HG03460 (cell line): ENCODE measurements around the gene ADGRL3.

Experiments used
- ATAC-seq: cut with Tn5 transposase; IDR thresholded peaks from one replicate; pipeline ENCODE4 v1.9.1; 2021; ENCODE audit not compliant: unreplicated experiment

Gene ADGRL3

DNA sequence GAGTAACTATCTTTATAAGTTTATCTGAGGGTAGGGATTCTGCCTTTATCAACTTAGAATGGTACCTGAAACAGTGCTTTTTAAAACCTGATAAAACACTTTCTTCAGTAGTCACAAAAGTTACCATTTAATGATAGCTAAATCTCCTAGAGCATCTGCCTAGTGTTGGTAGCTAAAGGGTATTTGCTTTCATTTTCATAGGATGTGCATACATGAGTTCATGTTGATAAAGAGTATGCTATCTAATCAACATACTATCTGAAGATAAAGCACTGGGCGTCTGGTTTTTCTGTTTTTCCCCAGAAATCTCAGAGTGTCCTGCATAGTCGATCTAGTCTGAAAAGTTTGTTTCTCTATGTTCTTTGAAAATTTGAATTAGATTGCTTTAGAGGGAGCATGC is 75.1 kb downstream of the ADGRL3 start:
- ATAC-seq: no peak

DNA sequence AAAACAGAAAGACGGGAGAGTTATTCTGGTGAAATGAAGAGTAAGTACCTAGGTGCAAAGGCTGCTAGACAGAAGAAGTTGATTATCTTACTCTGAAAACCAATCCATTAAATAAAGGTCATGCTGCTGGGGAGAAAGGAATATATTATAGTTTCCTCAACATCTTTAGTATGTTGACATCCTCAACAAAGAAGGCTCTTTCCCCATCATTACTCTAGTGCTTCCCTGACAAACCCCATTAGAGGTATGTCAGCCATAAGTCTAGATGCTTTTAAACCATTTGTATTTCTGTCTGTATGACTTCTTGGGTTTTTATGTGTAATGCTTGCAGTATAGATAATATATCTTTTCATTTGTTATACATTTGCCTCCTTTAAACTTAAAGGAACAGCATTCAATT is 75.9 kb downstream of the ADGRL3 start:
- no peak for ATAC-seq

DNA sequence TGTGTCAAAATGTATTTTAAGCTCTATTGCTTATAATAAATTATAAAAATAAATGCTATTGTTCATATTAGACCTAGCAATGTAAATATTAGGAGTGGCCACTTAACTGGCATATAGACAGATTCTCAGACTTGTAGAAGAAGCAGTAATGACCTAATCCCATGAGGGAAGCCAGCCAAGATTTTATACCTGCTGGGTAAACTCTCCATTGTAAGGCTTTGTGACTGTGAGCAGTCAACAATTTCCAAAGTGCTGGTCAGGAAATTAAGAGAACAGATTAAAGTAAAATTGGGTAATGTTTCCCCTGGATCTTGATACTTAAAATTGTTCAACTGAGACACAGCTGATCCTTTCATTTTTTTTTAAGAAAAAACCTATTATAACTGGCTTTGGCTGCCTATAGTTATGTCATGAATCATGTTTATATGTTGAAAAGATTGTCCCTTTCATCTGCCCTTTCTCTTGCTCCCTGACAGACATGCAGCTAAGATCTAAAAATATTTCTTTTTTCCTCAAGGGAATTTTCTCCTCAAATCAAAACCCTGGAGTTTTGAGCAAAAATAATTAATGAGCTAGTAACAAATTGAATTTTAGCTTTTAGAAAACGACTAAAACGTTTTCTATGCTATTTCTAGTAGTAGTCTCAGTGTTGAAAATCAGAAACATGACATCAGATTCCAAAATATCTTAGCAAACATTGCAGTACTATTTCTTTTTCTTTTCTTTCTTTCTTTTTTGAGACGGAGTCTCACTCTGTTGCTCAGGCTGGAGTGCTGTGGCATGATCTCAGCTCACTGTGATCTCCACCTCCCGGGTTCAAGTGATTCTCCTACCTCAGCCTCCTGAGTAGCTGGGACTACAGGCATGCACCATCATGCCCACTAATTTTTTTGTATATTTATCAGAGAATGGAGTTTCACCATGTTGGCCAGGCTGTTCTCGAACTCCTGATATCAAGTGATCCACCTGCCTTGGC is 77.9 kb downstream of the ADGRL3 start:
- ATAC-seq: no peak

DNA sequence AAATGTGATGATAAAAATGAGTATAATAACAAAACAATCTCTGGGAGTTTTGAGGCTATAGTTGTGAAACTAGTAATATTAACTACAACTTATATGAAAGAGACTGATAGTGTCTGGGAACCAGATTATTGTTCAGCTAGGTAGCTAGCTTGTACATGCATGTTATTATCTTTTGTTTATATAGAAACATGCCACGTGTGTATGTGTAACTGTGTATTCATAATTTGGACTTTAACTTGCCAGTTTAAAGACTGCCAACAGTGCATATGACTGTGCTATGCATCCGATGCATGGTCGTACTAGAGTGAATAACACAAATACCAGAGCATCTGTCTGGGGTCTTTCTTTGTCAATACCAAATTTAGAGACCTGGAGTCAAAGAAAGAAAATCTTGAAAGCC is 92.2 kb downstream of the ADGRL3 start:
- ATAC-seq: no peak

DNA sequence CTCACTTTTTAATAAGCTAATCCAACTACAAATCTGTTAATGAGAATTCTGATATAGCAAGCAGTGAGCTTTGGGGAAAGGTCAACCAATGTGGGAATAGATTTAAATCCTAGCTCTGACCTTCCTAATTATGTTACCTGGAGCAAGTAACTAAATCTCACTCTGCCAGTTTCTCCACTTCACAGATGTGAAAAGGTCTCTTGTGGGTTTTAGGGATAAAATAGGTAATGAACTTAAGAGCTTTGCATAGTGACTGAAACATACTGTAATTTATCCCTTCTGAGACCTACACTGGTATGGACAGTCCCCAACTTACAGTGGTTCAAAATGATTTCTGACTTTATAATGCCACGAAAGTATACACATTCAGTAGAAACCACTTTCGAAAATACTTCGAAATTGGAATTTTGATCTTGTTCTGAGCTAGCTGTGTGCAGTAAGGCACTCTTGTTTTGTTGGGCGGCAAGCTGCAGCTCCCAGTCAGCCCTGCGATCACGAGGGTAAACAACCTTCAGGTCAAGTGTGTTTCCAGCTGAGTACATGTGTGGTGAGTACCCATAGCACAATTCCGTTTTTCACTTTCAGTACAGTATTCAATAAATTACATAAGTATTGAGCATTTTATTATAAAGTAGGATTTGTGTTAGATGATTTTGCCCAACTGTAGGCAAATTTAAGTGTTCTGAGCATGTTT is 93.7 kb downstream of the ADGRL3 start:
- ATAC-seq: no peak

DNA sequence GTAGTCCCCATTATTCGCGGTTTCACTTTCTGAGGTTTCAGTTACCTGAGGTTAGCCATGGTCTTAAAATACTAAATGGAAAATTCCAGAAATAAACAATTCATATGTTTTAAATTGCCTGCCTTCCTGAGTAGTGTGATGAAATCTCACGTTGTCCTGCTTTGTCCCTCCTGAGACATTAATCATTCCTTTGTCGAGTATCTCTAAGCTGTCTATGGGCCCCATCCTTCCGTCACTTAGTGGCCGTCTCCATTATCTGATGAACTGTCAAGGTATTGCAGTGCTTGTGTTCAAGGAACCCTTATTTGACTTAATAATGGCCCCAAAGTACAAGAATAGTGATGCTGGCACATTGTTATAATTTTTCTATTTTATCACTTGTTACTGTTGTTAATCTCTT is 94.8 kb downstream of the ADGRL3 start:
- ATAC-seq: no peak

DNA sequence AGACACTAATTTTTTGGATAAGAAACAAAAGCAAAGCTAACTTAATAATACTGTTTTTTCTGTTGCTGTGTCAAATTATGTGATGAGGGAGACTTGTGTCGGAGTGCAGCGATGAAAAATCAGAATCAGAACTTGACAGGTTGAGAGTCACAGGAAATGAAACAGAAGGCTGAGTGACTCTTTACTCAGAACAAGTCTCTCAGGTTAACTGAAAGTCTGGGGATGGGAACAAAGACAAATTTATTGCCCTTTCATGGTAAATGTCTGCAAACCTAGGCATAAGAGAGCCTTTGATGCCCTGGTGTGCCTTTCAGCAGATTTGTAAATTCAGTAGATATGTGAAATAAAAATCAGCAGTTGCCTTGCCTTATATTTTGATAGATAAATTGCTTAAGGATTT is 96.0 kb downstream of the ADGRL3 start:
- no peak for ATAC-seq

DNA sequence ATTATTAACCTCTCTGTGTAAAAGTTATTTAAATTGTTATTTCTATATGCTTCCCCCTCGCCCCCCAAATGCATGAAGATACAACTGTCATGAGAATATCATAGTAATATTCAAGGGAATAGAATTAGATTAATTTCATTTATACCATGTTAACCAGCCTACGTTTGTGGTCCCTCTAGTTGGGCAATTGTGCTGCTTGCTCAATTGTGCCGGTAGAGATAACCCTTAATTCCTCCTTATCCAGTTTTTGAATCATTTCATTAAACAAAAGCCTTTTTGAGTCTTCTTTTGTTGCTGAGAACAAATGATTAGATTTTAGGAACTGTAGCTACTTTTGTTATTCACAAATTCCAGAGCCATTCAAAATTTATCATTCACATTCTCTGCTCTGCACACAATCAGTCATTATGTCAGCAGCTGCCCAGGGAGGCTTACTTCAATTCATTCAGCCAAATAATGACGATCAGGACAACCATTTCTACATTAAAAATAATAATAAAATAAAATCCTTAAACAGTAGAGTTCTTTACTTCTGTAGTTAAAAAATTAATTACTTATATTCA is 98.1 kb downstream of the ADGRL3 start:
- ATAC-seq: no peak

DNA sequence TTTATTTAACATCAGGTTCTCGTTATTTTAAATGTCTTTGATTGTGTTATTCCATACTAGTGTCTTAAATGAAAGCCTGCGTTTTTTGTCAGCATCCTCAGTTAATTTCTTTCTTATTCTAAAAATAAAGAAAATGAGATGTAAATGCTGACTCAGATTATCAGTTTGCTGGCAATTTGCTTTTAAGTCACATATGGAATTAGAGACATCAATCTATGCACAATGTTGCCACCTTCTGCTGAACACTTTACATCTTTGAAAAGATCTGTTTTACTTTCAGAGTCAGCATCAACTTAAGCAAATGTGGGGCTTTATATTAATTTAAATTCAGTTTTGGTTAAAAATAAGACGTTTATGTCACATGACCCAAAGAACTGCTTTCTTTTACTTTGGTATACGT is 99.2 kb downstream of the ADGRL3 start:
- ATAC-seq: no peak

DNA sequence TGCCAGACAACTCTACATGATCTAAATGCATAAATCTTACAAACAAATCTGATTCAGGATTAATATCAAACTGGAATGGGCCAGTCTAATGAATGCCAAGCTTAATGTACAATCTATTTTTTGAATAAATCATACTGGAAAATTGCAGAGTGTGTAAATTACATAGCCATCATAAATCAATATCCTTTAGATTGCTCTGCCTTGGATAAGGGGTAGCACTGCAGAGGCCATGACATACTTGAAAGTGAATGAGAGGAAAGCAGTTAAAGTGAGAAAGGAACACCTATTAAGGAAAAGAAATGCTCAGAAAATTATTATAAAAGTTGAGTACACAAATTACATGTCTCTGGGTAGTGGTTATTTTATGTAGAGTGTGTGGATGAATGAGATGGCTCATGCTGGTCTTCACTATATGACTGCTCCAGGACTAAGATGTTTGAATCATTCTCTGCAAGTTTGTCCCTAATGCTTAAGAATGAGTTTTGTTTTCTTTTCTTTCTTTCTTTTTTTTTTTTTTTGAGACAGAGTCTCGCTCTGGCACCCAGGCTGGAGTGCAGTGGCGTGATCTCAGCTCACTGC is 100.2 kb downstream of the ADGRL3 start:
- ATAC-seq: no peak

DNA sequence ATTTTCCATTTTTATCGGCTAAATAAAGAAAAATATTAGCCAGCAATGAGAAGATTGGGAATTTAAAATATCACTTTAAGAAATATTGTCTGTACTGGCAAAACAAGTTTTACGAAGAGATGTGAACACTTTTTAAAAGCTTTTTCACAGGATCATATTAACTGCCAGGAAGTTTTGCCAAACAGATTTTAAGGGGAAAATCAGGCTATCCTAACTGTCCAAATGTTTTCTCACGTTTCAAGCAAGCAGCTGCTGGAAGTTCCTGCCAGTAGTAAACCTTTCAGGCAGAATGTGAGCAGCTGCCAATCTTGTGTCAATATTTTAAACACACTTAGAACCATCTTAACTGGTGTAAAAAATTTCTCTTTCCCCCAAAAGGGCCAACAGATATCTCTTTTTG is 101.1 kb downstream of the ADGRL3 start:
- no peak for ATAC-seq

DNA sequence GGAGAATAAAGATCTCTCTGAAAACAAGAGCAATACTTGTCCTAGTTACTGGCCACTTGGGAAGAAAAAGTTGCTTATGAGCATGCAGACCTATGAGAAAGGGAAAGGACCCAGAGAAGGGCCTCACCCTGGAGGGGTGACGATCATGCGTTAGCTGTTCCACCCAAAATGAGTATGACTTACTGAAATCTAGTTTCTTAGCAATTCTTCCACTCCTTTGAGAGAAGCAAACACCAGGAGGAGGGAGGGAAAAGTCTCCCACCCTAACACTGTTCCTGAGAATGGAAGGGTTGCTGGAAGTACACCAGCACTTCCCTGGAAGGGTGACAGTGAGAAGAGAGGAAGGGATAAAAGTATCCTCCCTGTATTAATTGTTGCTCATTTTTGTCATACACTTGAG is 107.9 kb downstream of the ADGRL3 start:
- ATAC-seq: no peak

DNA sequence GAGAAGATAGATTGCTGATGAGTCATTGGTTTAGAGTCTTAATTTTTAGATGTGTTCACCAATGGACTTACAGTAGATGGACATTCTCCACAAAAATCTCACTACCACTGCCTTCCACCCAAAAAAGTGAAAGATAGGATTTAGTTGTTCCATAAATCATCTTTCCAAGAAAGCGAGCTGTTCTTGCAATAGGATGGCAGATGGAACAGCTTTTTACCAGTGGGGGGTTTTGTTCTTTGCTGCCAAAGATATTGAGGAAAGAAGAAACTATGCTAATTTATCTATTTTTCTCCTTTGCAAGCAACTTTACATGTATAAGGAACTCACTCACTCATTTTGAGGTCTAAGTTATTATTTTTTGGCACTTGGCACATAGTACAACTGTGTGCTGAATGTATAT is 109.5 kb downstream of the ADGRL3 start:
- ATAC-seq: no peak

DNA sequence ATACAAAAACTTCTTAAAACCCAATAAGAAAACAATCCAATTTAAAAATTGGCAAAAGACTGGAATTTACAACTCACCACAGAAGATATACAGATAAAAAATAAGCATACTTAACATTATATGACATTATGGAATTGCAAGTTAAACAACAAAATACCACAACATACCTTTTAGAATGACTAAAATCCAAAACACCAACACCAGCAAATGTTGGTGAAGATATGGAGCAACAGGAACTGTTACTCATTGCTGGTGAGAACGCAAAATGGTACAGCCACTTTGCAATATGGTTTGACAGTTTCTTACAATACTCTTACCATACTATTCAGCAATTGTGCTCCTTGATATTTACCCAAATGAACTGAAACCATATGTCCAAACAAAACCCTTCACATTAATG is 112.4 kb downstream of the ADGRL3 start:
- no peak for ATAC-seq

DNA sequence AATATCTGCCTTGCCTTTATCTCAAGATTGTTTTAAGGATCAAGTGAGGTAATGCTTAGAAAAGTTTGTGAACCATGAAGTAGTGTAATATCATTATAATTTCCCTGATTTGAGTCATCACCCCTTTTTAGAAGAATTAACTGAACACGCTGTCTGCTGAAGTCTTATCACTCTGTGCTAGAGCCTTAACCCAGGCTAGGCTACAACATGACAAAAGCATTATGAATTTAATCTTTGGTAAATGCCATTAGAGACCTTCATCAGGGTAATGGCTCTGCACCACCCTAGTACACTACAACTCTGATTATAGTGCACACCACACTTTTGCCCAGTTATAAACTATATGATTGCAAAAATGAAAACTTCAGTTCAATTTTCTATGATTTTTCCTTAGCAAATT is 118.3 kb downstream of the ADGRL3 start:
- no peak for ATAC-seq

DNA sequence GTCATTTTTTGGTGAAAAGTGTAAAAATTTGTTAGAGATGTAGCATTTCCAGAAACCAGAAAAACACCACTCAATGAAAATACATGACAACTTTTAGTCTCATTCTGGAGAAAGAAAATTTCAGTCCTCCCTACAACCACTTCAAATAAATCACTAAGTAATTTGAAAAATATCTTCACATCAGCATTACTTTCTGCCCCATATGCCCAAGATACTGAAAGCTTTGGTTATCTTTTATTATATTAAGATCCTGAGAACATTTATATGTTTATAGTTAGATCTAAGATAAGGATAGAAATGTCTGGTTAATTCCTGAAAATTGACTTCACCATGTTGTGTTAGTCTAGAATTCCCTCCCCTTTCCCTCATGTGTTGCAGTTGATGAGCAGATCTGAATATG is 119.0 kb downstream of the ADGRL3 start:
- ATAC-seq: no peak

DNA sequence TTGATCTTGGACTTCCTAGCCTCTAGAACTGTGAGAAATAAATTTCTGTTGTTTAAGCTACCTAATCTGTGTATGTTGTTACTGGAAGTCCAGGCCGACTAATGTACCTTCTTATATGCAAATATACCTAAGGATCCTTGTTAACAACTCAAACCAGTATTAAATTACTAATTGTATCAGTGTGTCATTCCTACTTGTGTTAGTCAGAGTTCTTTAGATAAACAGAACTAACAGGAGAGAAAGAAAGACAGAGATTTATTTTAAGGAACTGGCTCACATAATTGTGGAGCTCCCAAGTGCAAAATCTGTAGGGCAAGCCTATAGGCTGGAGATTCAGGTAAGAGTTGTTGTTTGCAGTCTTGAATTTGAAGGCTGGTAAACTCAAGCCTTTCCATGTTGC is 120.0 kb downstream of the ADGRL3 start:
- ATAC-seq: no peak

DNA sequence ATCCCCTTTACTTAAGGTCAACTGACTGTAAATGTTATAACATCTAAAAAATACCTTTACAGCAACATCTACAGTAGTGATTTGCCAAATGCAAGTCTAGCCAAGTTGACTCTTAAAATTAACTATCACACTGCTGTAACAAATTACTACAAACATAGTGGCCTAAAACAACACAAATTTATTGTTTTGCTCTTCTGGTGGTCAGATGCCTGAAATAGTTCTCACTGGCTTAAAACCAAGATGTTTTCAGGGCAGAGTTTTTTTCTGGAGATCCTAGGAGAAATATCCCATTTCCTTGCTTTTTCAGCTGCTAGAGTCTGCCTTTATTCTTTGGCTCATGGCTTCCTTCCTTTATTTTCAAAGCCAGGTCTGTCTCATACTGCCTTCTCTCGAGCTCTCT is 120.5 kb downstream of the ADGRL3 start:
- ATAC-seq: no peak

DNA sequence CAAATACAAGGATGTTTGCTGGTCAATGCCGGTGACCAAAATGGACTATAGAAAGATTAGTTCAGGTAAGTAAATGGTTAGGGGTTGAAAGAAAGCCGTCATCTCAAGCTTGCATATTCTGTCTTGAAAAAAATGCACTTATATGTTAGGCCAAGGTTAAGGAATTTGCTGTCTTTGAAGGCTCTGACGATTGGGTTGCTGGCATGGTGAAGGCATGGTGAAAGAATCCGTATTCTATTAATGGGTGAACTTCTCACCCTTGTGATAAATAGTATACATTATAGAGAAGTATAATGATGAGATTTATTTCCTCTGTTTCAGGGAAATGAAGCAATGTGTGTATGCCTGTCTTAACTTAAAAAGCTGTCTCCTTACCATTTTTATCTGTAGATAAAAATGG is 132.6 kb downstream of the ADGRL3 start:
- no peak for ATAC-seq

DNA sequence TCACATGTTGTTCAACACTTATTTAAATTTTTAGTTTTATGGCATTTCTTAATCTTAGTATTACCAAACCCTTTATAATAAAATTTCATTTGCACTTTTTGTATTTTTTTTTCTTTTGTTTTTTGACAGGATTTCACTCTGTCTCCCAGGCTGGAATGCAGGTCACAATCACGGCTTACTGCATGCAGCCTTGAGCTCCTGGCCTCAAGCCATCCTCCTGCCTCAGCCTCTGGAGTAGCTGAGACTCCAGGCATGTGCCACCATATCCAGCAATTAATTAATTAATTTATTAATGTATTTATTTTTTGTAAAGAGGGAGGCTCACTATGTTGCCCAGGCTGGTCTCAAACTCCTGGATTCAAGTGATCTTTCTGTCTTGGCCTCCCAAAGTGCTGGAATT is 133.4 kb downstream of the ADGRL3 start:
- no peak for ATAC-seq

DNA sequence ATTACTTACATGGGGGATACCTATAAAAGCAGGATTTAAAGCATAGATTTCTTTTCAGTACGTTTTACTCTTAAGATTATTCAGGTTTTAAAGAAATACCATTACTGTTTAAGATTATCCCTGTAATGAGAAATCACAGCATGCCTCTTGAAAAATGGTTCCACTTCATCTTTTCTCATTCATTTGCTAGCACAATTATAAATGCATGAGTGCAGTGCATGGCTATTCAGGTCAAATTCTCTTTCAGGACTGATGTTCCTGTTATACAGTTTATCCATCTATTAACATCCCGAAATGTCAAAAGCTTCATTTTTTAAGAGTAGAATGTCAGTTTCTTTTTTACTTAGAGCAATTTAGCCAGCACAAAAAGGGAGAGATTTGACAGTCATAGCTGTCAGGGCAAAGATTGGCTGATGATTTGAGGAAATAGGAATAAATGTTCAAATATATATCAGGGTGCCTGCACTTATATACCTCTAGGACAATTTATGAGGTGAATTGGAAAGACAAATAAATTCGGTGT is 135.2 kb downstream of the ADGRL3 start:
- ATAC-seq: no peak

DNA sequence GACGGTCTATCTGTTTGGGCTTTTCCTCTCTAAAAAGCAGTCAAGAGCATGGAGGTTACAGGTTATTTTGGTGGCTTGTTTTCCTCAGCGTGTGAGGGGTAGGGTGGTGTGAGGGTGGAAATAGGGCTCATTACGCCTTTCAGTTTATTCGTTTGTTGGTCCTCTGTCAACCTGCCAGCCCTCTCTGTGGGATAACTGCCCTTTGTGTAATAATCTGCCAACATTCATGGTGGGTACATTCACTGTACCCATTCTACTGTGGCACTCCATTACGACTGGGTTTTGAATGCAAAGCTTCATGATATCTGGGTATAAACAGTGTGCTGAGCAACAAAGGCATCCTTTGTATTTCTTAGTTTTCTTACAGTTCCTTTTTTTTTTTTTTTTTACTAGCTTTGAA is 136.4 kb downstream of the ADGRL3 start:
- ATAC-seq: no peak
